Mesendoderm (in vitro differentiated cells): Measurements from ENCODE around the gene SH3BGRL.

ENCODE experiments used
- DNase-seq: peaks from one replicate; pipeline ENCODE4 v3.0.0; 2013
- H2AK5ac ChIP-seq: 2 replicates; pipeline ENCODE4 v1.6.1; 2013; ENCODE audit warnings: low read length, inconsistent platforms
- H2BK120ac ChIP-seq: 2 replicates; pipeline ENCODE4 v1.6.1; 2013; ENCODE audit warnings: low read depth, mild to moderate bottlenecking, low read length, moderate library complexity, mixed read lengths
- H2BK15ac ChIP-seq: replicated peaks from 2 replicates; pipeline ENCODE4 v1.6.1; 2013; ENCODE audit warnings: low read depth, mild to moderate bottlenecking, moderate library complexity
- H2BK5ac ChIP-seq: 2 replicates; pipeline ENCODE4 v1.6.1; 2013; ENCODE audit warnings: low read length, inconsistent platforms
- H3K18ac ChIP-seq: 2 replicates; pipeline ENCODE4 v1.6.1; 2013; ENCODE audit warnings: mild to moderate bottlenecking, low read length, mixed read lengths
- H3K23ac ChIP-seq: one replicate; pipeline ENCODE4 v1.6.1; 2013; ENCODE audit warnings: low read length
- H3K27ac ChIP-seq: 2 replicates; pipeline ENCODE4 v1.5.1; 2013; ENCODE audit warnings: low read depth, mild to moderate bottlenecking, inconsistent platforms, low read length, moderate library complexity
- H3K27me3 ChIP-seq: 2 replicates; pipeline ENCODE4 v1.6.1; 2013; ENCODE audit warnings: low read length, control low read depth, mild to moderate bottlenecking, inconsistent platforms; ENCODE audit not compliant: insufficient read depth, poor library complexity
- H3K36me3 ChIP-seq: 2 replicates; pipeline ENCODE4 v1.6.1; 2013; ENCODE audit warnings: low read length, inconsistent platforms; ENCODE audit not compliant: control insufficient read depth, insufficient read depth
- H3K4ac ChIP-seq: one replicate; pipeline ENCODE4 v1.6.1; 2013; ENCODE audit warnings: low read depth, mild to moderate bottlenecking, low read length, moderate library complexity
- H3K4me1 ChIP-seq: 2 replicates; pipeline ENCODE4 v1.6.1; 2013; ENCODE audit warnings: low read depth, low read length, inconsistent platforms; ENCODE audit not compliant: control insufficient read depth
- H3K4me2 ChIP-seq: 2 replicates; pipeline ENCODE4 v1.6.1; 2013; ENCODE audit warnings: low read length
- H3K4me3 ChIP-seq: 2 replicates; pipeline ENCODE4 v1.5.1; 2013; ENCODE audit warnings: mild to moderate bottlenecking, low read length
- H3K56ac ChIP-seq: one replicate; pipeline ENCODE4 v1.6.1; 2013; ENCODE audit warnings: low read length
- H3K79me1 ChIP-seq: 2 replicates; pipeline ENCODE4 v1.6.1; 2013; ENCODE audit warnings: low read length, inconsistent platforms
- H3K79me2 ChIP-seq: 2 replicates; pipeline ENCODE4 v1.6.1; 2013; ENCODE audit warnings: mild to moderate bottlenecking, low read length; ENCODE audit not compliant: control insufficient read depth, insufficient read depth
- H3K9ac ChIP-seq: 2 replicates; pipeline ENCODE4 v1.6.1; 2013; ENCODE audit warnings: low read length, inconsistent platforms
- H4K5ac ChIP-seq: one replicate; pipeline ENCODE4 v1.6.1; 2013; ENCODE audit warnings: low read length
- H4K8ac ChIP-seq: one replicate; pipeline ENCODE4 v1.6.1; 2013; ENCODE audit warnings: low read depth, mild to moderate bottlenecking, control low read depth, low read length, moderate library complexity
- WGBS: extraction: QIAGEN DNeasy Blood & Tissue Kit; methylation state at CpG from one replicate; pipeline ENCODE4 v1.1.7; 2013; ENCODE audit warnings: low lambda C conversion rate, missing lambda C conversion rate; ENCODE audit not compliant: insufficient coverage; ENCODE audit errors: extremely low coverage; 5-methylcytosine and 5-hydroxymethylcytosine counted together

SH3BGRL gene

GRCh38 chrX:81286608-81287007 is 84.7 kb downstream of the SH3BGRL start:
- Histone ChIP-seq H4K8ac (no peak overlapping the region), H3K4me2 (no peak overlapping the region), H4K5ac (no peak overlapping the region), H3K79me2 (no peaks in the 10 kb centered on the region), H3K79me1 (no peaks in the 10 kb centered on the region), H3K36me3 (no peaks in the 10 kb centered on the region), H3K27ac (no peak overlapping the region), H3K9ac (no peak overlapping the region), H2AK5ac (no peak overlapping the region), H3K4me1 (no peaks in the 10 kb centered on the region), H2BK5ac (no peak overlapping the region), H3K18ac (no peak overlapping the region), H3K4me3 (no peak overlapping the region), H2BK120ac (no peak overlapping the region), H2BK15ac (no peak overlapping the region), H3K23ac (no peak overlapping the region), H3K56ac (no peak overlapping the region), H3K4ac (no peak overlapping the region), H3K27me3 (no peaks in the 10 kb centered on the region)
- DNase-seq = no peak
- no CpG with 5 or more reads among the region's 1 CpG for WGBS

GRCh38 chrX:81291996-81292395 is 90.1 kb downstream of the SH3BGRL start:
- no peaks in the 10 kb centered on the region for H3K79me2 ChIP-seq
- no peak overlapping the region for H3K18ac ChIP-seq
- H2AK5ac ChIP-seq = no peak overlapping the region
- H3K4me2 ChIP-seq = no peak overlapping the region
- no peak overlapping the region for H4K8ac ChIP-seq
- no peak overlapping the region for H3K9ac ChIP-seq
- H3K4ac ChIP-seq = no peak overlapping the region
- H3K27me3 ChIP-seq = no peaks in the 10 kb centered on the region
- H3K36me3 ChIP-seq = no peaks in the 10 kb centered on the region
- WGBS = no CpG with 5 or more reads among the region's 2 CpGs
- no peaks in the 10 kb centered on the region for H3K4me1 ChIP-seq
- H4K5ac ChIP-seq = no peak overlapping the region
- no peak overlapping the region for H2BK120ac ChIP-seq
- no peak overlapping the region for H3K27ac ChIP-seq
- H3K79me1 ChIP-seq = no peaks in the 10 kb centered on the region
- H3K56ac ChIP-seq = no peak overlapping the region
- no peak overlapping the region for H3K23ac ChIP-seq
- H3K4me3 ChIP-seq = no peak overlapping the region
- H2BK5ac ChIP-seq = no peak overlapping the region
- DNase-seq = no peak
- H2BK15ac ChIP-seq = no peak overlapping the region

- Histone ChIP-seq H3K4me1 (no peaks in the 10 kb centered on the region), H2BK120ac (no peak overlapping the region), H3K23ac (no peak overlapping the region), H2AK5ac (no peak overlapping the region), H2BK5ac (no peak overlapping the region), H3K4ac (no peak overlapping the region), H3K27ac (no peak overlapping the region), H4K5ac (no peak overlapping the region), H3K9ac (no peak overlapping the region), H3K4me3 (no peak overlapping the region), H3K27me3 (no peaks in the 10 kb centered on the region), H2BK15ac (no peak overlapping the region), H4K8ac (no peak overlapping the region), H3K56ac (no peak overlapping the region), H3K79me2 (no peaks in the 10 kb centered on the region), H3K79me1 (no peaks in the 10 kb centered on the region), H3K4me2 (no peak overlapping the region), H3K36me3 (no peaks in the 10 kb centered on the region), H3K18ac (no peak overlapping the region)
- no peak for DNase-seq
- no CpG with 5 or more reads among the region's 2 CpGs for WGBS
Observed at GRCh38 chrX:81294101-81294500, 92.2 kb downstream of the SH3BGRL start.

GRCh38 chrX:81301877-81302276 is 100.0 kb downstream of the SH3BGRL start:
- no peak overlapping the region for H3K4me2 ChIP-seq
- no peak overlapping the region for H3K18ac ChIP-seq
- no peak overlapping the region for H2BK5ac ChIP-seq
- H3K79me1 ChIP-seq = no peaks in the 10 kb centered on the region
- H3K4ac ChIP-seq = no peak overlapping the region
- H3K4me3 ChIP-seq = no peak overlapping the region
- no peak overlapping the region for H2BK120ac ChIP-seq
- H3K4me1 ChIP-seq = no peaks in the 10 kb centered on the region
- H3K23ac ChIP-seq = no peak overlapping the region
- H4K5ac ChIP-seq = no peak overlapping the region
- DNase-seq = peak; percentile 35
- H2AK5ac ChIP-seq = no peak overlapping the region
- H3K56ac ChIP-seq = no peak overlapping the region
- H3K27me3 ChIP-seq = no peaks in the 10 kb centered on the region
- no peak overlapping the region for H2BK15ac ChIP-seq
- WGBS = no CpG with 5 or more reads among the region's 1 CpG
- H4K8ac ChIP-seq = no peak overlapping the region
- H3K79me2 ChIP-seq = no peaks in the 10 kb centered on the region
- H3K36me3 ChIP-seq = no peaks in the 10 kb centered on the region
- H3K9ac ChIP-seq = no peak overlapping the region
- no peak overlapping the region for H3K27ac ChIP-seq

- no peak overlapping the region for H4K8ac ChIP-seq
- no peak overlapping the region for H2BK5ac ChIP-seq
- no peak overlapping the region for H3K56ac ChIP-seq
- no peak overlapping the region for H3K9ac ChIP-seq
- no peak overlapping the region for H3K4me2 ChIP-seq
- no peaks in the 10 kb centered on the region for H3K4me1 ChIP-seq
- no peak overlapping the region for H2BK120ac ChIP-seq
- no peak overlapping the region for H4K5ac ChIP-seq
- no peak overlapping the region for H2AK5ac ChIP-seq
- H3K27ac ChIP-seq = no peak overlapping the region
- H3K36me3 ChIP-seq = no peaks in the 10 kb centered on the region
- no peak overlapping the region for H3K4ac ChIP-seq
- no peaks in the 10 kb centered on the region for H3K79me1 ChIP-seq
- H3K79me2 ChIP-seq = no peaks in the 10 kb centered on the region
- H3K18ac ChIP-seq = no peak overlapping the region
- H3K23ac ChIP-seq = no peak overlapping the region
- no peaks in the 10 kb centered on the region for H3K27me3 ChIP-seq
- no peak overlapping the region for H3K4me3 ChIP-seq
- no peak overlapping the region for H2BK15ac ChIP-seq
- no peak for DNase-seq
Observed at GRCh38 chrX:81304563-81304962, 102.7 kb downstream of the SH3BGRL start.

GRCh38 chrX:81305240-81305639 is 103.3 kb downstream of the SH3BGRL start:
- Histone ChIP-seq H4K5ac (no peak overlapping the region), H3K9ac (no peak overlapping the region), H3K36me3 (no peaks in the 10 kb centered on the region), H3K79me1 (no peaks in the 10 kb centered on the region), H3K23ac (no peak overlapping the region), H3K4me3 (no peak overlapping the region), H2BK15ac (no peak overlapping the region), H4K8ac (no peak overlapping the region), H2BK120ac (no peak overlapping the region), H2BK5ac (no peak overlapping the region), H3K4me1 (no peaks in the 10 kb centered on the region), H3K79me2 (no peaks in the 10 kb centered on the region), H3K27ac (no peak overlapping the region), H3K56ac (no peak overlapping the region), H3K27me3 (no peaks in the 10 kb centered on the region), H3K4me2 (no peak overlapping the region), H3K18ac (no peak overlapping the region), H2AK5ac (no peak overlapping the region), H3K4ac (no peak overlapping the region)
- DNase-seq = no peak
- no CpG with 5 or more reads among the region's 1 CpG for WGBS
